Measurements from ENCODE around the gene AOC3. TPM values are rescaled to one million over a fixed set of nuclear protein-coding genes. Genes with fewer than 3 reads are reported as not detected.

Gene AOC3
- total and polyA plus RNA-seq, 2 of the 13 experiments (the other 11 are each of a cell fraction or from before 2014, with no cell fraction given): 8.7 to 51.7 TPM

- TF ChIP-seq ZNF253 (CRISPR knock-in tag; IDR thresholded peaks at IDR 0.05; ENCODE audit: borderline replicate concordance) (no peak; the same call in 1 of the 2 replicates), NFKB2 (CRISPR knock-in tag; IDR thresholded peaks at IDR 0.05; ENCODE audit: borderline replicate concordance) (peak; percentile 99), ZNF17 (CRISPR knock-in tag; IDR thresholded peaks at IDR 0.05) (0 out of 2 replicates have a peak, but pooled peaks have one; percentile 71), SKIL (CRISPR knock-in tag; IDR thresholded peaks at IDR 0.05; ENCODE audit: borderline replicate concordance) (peak; percentile 67; the same call in 1 of the 2 replicates), MLLT10 (CRISPR knock-in tag; IDR thresholded peaks at IDR 0.05) (no peak), BCL3 (CRISPR knock-in tag; IDR thresholded peaks at IDR 0.05) (peak; percentile 89), ZNF513 (CRISPR knock-in tag; conservative IDR thresholded peaks at IDR 0.05) (no peak), ATM (IDR thresholded peaks at IDR 0.05; ENCODE audit: borderline replicate concordance) (no peak), NFAT5 (CRISPR knock-in tag; IDR thresholded peaks at IDR 0.05) (peak; percentile 76; the same call in 1 of the 2 replicates), MEIS2 (CRISPR knock-in tag; IDR thresholded peaks at IDR 0.05) (peak; percentile 87), GTF3A (CRISPR knock-in tag; conservative IDR thresholded peaks at IDR 0.05) (peak; percentile 92), TRIM24 (CRISPR knock-in tag; IDR thresholded peaks at IDR 0.05) (no peak), AGO2 (optimal IDR thresholded peaks at IDR 0.05; ENCODE audit: low read depth, low read length) (peak; percentile 79), ATF6 (CRISPR knock-in tag; conservative IDR thresholded peaks at IDR 0.05) (peak; percentile 34; the same call in 1 of the 2 replicates)
Observed at GRCh38 chr17:42832934-42833766, 17.8 kb upstream of the AOC3 start, which contains the start of gene PSME3 (continued).

Measured in HepG2 (cell line).